Lung (tissue), 12 donors: ENCODE measurements around the gene PRDM10. TPM values are rescaled to one million over a fixed set of nuclear protein-coding genes. Genes with fewer than 3 reads are reported as not detected.

Experiments
- ATAC-seq: fragments of 200-7000 bp; cut with Tn5 transposase; one replicate; pipeline ENCODE4 v1.9.1; 2020; ENCODE audit warnings: moderate number of reproducible peaks; ENCODE audit not compliant: insufficient read depth, low FRiP score
- DNase-seq, 3 donors: peaks; one replicate each; pipeline ENCODE4 v3.0.0-alpha.2; 2013 to 2017
- H3K27ac ChIP-seq, 2 donors: one replicate each; pipeline ENCODE4 v1.5.1; 2013; ENCODE audit warnings: mild to moderate bottlenecking in 2 of 2, moderate library complexity in 2 of 2, control low read depth in 1 of 2, inconsistent platforms in 1 of 2, low read depth in 1 of 2, low read length in 1 of 2
- H3K27me3 ChIP-seq, 3 donors: one replicate each; pipeline ENCODE4 v1.5.1; 2013; ENCODE audit warnings: low read length in 2 of 3; ENCODE audit not compliant: control insufficient read depth in 3 of 3, insufficient read depth in 3 of 3
- H3K36me3 ChIP-seq, 4 donors: one replicate each; pipeline ENCODE4 v1.5.1; 2013; ENCODE audit warnings: low read length in 4 of 4, mild to moderate bottlenecking in 1 of 4, moderate library complexity in 1 of 4; ENCODE audit not compliant: control insufficient read depth in 4 of 4, insufficient read depth in 4 of 4
- H3K4me1 ChIP-seq, 5 donors: one replicate each; pipeline ENCODE4 v1.5.1; 2013; ENCODE audit warnings: low read length in 5 of 5, mild to moderate bottlenecking in 2 of 5, moderate library complexity in 1 of 5; ENCODE audit not compliant: control insufficient read depth in 5 of 5, insufficient read depth in 5 of 5
- H3K4me3 ChIP-seq: one replicate; pipeline ENCODE4 v1.5.1; 2013; ENCODE audit warnings: mild to moderate bottlenecking, control low read depth, moderate library complexity
- H3K9ac ChIP-seq, 2 donors: one replicate each; pipeline ENCODE4 v1.5.1; 2013; ENCODE audit warnings: low read length in 2 of 2, control low read depth in 1 of 2; ENCODE audit not compliant: insufficient read depth in 1 of 2
- H3K9me3 ChIP-seq, 4 donors: one replicate each; pipeline ENCODE4 v1.5.1; 2013; ENCODE audit warnings: low read length in 3 of 4, mild to moderate bottlenecking in 1 of 4, moderate library complexity in 1 of 4; ENCODE audit not compliant: control insufficient read depth in 4 of 4, insufficient read depth in 3 of 4
- CTCF ChIP-seq: IDR thresholded peaks from 2 replicates; pipeline ENCODE4 v1.5.1; 2012; ENCODE audit warnings: mild to moderate bottlenecking; ENCODE audit errors: control extremely low read depth, extremely low read depth
- WGBS, 2 donors: extraction: QIAGEN DNeasy Blood & Tissue Kit; methylation state at CpG; one replicate each; pipeline ENCODE4 v1.1.7; 2013; 5-methylcytosine and 5-hydroxymethylcytosine counted together
- polyA plus RNA-seq, 2 donors: library from polyadenylated mRNA; stranded (reverse); fragments of 200-250 nt; gene quantifications; one replicate each; pipeline ENCODE4 v1.2.1, GENCODE V29; 2013
- total RNA-seq, 2 donors: library from RNA; depleted of rRNA in 1 of 2; stranded (reverse); fragments of >200 nt in 1 of 2; gene quantifications; one replicate each; pipeline ENCODE4 v1.2.1, GENCODE V29; 2014 to 2021
- donor health status: control.
- donor health status: control.
- donor health status: Bipolar disorder and iron deficiency.
- donor health status: healthy.
- donor health status: DM: yes; HTN: yes; CAD: no.

The PRDM10 gene
- total and polyA plus RNA-seq, 4 donors, result 2.3 to 19.0 (median 5.7) TPM

- H3K36me3 ChIP-seq, result peaks cover 48 to 65% (median 60%) of the 10 kb centered on the region in 4 donors
- ATAC-seq, result no peak
- H3K27ac ChIP-seq, result no peak overlapping the region
- 95 to 96% methylated on average over 8 of the region's 8 CpGs for WGBS, 2 donors
- no peak for TF ChIP-seq CTCF
- no peaks in the 10 kb centered on the region for H3K4me1 ChIP-seq
- DNase-seq, result no peak
- H3K4me3 ChIP-seq, result no peak overlapping the region
- no peaks in the 10 kb centered on the region for H3K27me3 ChIP-seq
- no peaks in the 10 kb centered on the region for H3K9me3 ChIP-seq
- H3K9ac ChIP-seq, result no peak overlapping the region
These were observed 118.1 kb downstream of the PRDM10 start for GRCh38 chr11:129884581-129884980.

- no peak overlapping the region for H3K27ac ChIP-seq
- TF ChIP-seq CTCF, result no peak
- no peaks in the 10 kb centered on the region for H3K9me3 ChIP-seq
- H3K4me1 ChIP-seq, result no peaks in the 10 kb centered on the region
- no peaks in the 10 kb centered on the region for H3K27me3 ChIP-seq
- H3K36me3 ChIP-seq, result peaks cover 48 to 73% (median 54%) of the 10 kb centered on the region in 4 donors
- DNase-seq, result peak; percentile 21 to 34 (median 25)
- ATAC-seq, result peak; percentile 19
- 80% methylated on average over 9 of the region's 9 CpGs for WGBS, 2 donors
- H3K9ac ChIP-seq, result no peak overlapping the region
- H3K4me3 ChIP-seq, result no peak overlapping the region
These were observed 121.0 kb downstream of the PRDM10 start for GRCh38 chr11:129881570-129882170.

GRCh38 chr11:129880311-129880710, 122.3 kb downstream of the PRDM10 start:
- ATAC-seq, result no peak

More at GRCh38 chr11:129880311-129880710, 122.3 kb downstream of the PRDM10 start:
- TF ChIP-seq CTCF, result no peak
- DNase-seq, result no peak
- no peak overlapping the region for H3K9ac ChIP-seq
- H3K9me3 ChIP-seq, result no peaks in the 10 kb centered on the region
- H3K4me1 ChIP-seq, result no peaks in the 10 kb centered on the region
- WGBS, 2 donors, result 94 to 96% methylated on average over 3 of the region's 3 CpGs
- H3K4me3 ChIP-seq, result no peak overlapping the region
- H3K27me3 ChIP-seq, result no peaks in the 10 kb centered on the region
- H3K36me3 ChIP-seq, result peaks cover 50 to 72% (median 57%) of the 10 kb centered on the region in 4 donors
- no peak overlapping the region for H3K27ac ChIP-seq
